ENCODE results near the gene MCEMP1. TPM values are rescaled to one million over a fixed set of nuclear protein-coding genes. Genes with fewer than 3 reads are reported as not detected.

Gene MCEMP1
- total and polyA plus RNA-seq, 11 donors = 0.16 to 1.4 (median 0.54) TPM; not detected in 3

DNA sequence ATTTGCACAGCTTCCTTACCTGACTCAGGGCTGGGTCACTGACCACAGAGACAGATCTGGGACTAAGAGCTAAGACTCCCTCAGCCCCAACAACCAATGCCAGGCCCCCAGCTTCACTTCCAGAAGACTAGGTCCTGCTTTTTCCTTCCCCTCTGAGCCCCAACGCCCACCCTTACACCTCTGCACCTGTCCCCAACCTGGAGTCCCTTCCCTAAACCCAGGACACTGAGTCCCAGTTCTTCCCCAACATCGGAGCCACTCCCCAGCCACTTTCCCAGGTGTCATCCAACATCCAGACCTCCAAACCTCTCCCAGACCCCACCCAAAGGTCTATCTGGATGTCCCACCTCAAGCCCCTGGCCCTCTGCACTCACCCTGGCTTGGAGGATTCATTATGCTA is 22.1 kb downstream of the MCEMP1 start:
- DNase-seq = no peak
- Histone ChIP-seq H3K27ac (no peak overlapping the region), H3K9me3 (no peaks in the 10 kb centered on the region), H3K4me3 (no peak overlapping the region), H3K4me1 (peaks cover 0 to 12% (median 0%) of the 10 kb centered on the region in 12 donors), H3K27me3 (peaks cover 0 to 56% (median 19%) of the 10 kb centered on the region in 9 donors), H3K36me3 (no peaks in the 10 kb centered on the region)
- no peak for ATAC-seq
- intact Hi-C loops (cut with DNase I) = no loop called here
- WGBS, 4 donors = 41 to 58% (median 44%) methylated on average over 2 of the region's 2 CpGs
- TF ChIP-seq, protein P1, sequence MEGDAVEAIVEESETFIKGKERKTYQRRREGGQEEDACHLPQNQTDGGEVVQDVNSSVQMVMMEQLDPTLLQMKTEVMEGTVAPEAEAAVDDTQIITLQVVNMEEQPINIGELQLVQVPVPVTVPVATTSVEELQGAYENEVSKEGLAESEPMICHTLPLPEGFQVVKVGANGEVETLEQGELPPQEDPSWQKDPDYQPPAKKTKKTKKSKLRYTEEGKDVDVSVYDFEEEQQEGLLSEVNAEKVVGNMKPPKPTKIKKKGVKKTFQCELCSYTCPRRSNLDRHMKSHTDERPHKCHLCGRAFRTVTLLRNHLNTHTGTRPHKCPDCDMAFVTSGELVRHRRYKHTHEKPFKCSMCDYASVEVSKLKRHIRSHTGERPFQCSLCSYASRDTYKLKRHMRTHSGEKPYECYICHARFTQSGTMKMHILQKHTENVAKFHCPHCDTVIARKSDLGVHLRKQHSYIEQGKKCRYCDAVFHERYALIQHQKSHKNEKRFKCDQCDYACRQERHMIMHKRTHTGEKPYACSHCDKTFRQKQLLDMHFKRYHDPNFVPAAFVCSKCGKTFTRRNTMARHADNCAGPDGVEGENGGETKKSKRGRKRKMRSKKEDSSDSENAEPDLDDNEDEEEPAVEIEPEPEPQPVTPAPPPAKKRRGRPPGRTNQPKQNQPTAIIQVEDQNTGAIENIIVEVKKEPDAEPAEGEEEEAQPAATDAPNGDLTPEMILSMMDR (IDR thresholded peaks at IDR 0.05) = no peak
- TF ChIP-seq POLR2A (IDR thresholded peaks at IDR 0.05) = no peak

DNA sequence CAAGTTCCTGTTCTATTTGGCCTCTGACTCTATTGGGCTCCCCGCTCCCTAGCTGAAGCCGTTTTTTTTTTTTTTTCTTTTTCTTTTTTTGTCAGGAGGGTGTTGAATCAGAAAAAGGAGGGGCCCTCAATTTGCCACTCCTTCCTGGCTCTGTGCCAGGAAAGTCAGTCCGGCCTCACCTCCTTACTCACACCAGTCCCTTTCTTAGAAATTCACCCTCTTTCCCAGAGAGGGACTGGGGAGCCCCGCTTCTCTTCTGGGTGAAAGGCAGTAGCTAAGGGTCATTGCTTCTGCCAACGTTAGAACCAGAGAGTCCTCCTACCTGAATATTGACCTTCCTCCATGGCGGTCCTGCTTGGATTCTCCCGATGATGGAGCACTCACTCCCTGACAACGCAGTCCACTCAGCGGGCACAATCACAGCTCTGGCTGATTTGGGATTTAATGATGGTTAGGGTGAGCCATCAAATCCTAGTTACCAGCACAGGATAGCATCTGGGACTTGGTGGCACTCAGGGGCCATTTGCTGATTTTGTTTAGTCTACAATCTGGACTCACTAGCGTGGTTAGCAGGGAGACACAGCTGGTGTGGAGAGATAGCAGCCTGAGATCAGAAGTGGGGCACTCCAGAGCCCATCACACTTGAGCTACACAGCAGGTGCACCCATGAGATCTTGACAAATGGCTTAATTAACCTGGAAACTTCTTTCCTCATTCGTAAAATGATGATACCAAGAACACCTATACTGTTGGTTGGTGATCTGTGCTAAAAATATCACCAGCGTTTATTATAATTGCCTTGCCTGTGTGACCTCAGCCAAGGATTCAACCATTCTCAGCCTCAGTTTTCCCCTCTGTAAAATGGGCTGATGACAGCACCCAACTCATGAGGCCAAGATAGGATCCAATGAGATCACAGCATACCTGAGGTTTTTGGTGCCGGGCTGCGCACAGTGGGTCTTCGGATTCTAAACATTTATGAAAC is 22.8 kb downstream of the MCEMP1 start:
- intact Hi-C loops (cut with DNase I) = no loop called here
- TF ChIP-seq, protein P1 (IDR thresholded peaks at IDR 0.05) = no peak
- no peak for TF ChIP-seq POLR2A (IDR thresholded peaks at IDR 0.05)
- no peak overlapping the region for H3K4me3 ChIP-seq
- no peaks in the 10 kb centered on the region for H3K9me3 ChIP-seq
- ATAC-seq (no peak), DNase-seq (no peak)
- WGBS, 4 donors = 58 to 59% (median 59%) methylated on average over 15 of the region's 15 CpGs
- no peaks in the 10 kb centered on the region for H3K36me3 ChIP-seq
- no peak overlapping the region for H3K27ac ChIP-seq
- peaks cover 0 to 19% (median 0%) of the 10 kb centered on the region in 12 donors for H3K4me1 ChIP-seq
- H3K27me3 ChIP-seq = peaks cover 0 to 61% (median 19%) of the 10 kb centered on the region in 9 donors

DNA sequence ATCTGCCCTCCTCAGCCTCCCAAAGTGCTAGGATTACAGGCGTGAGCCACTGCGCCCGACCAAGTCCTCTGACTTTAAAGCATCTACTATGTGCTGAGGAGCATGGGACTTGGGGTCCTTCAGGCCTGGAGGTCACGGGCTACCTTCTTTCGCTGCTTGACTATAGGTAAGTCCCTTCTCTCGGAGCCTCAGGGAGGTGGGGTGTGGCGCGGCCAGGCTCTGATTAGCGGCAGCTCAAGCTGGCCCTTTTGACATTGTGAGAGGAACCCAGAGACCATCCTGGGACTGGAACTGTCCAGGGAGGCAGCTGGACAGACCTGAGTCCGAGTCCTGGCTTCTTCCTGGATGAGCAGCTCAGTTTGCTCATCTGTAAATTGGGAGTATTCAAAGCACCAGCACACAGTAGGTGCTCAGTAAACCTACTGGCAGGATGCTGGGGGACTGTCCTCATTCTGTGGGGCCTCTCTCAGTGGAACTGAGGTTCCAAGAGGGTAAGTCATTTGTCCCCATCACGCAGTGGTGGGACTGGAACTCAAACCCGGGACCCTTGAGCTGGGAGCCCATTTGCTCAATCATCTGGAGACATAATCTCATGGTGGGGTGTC is 24.3 kb downstream of the MCEMP1 start:
- Histone ChIP-seq H3K36me3 (no peaks in the 10 kb centered on the region), H3K9me3 (no peaks in the 10 kb centered on the region), H3K4me3 (no peak overlapping the region), H3K27ac (no peak overlapping the region), H3K27me3 (peaks cover 0 to 61% (median 19%) of the 10 kb centered on the region in 9 donors), H3K4me1 (peaks cover 0 to 31% (median 0%) of the 10 kb centered on the region in 12 donors)
- intact Hi-C loops (cut with DNase I) = no loop called here
- WGBS, 4 donors = 75 to 90% (median 84%) methylated on average over 6 to 12 of the region's 12 CpGs
- ATAC-seq (no peak), DNase-seq (no peak)
- TF ChIP-seq, protein P1 (IDR thresholded peaks at IDR 0.05) = no peak
- TF ChIP-seq POLR2A (IDR thresholded peaks at IDR 0.05) = no peak
